Measurements from ENCODE around the gene SDF4. TPM values are rescaled to one million over a fixed set of nuclear protein-coding genes. Genes with fewer than 3 reads are reported as not detected.

SDF4 gene
- total and polyA plus RNA-seq, 2 of the 8 experiments (the other 6 are each of a cell fraction or from before 2014, with no cell fraction given) = 45.5 to 75.6 TPM

DNA sequence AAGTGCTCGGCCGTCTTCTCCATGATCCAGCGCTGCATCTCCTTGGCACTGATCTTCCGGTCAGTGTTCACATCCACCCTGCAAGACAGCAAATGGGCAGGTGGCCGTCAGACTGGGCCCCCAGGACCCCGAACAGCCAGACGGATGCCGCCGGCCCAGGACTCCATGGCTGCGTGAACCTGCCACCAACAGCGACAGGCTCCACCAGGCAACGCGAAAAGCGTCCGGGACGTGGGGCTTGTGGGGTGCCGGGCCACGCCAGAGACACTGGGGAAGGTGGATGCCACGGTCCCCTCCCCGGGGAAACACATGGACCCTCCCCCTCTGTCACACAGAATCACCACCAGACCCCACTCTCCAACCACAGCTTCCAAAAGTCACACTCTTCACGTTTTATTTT, 7.9 kb downstream of the SDF4 start:
- H3K23me2 ChIP-seq (ENCODE audit: low read depth, low read length) = no peaks in the 10 kb centered on the region; the same call in 1 of the 2 replicates
- H3K9me3 ChIP-seq (ENCODE audit: insufficient read depth in 2 of 2, low read depth in 1 of 2, low read length in 1 of 2) = no peaks in the 10 kb centered on the region
- H3K27me3 ChIP-seq (replicated peaks in 1 of 4; ENCODE audit: control insufficient read depth in 3 of 4, extremely low read depth in 1 of 4, insufficient read depth in 3 of 4, low read length in 3 of 4) = no peaks in the 10 kb centered on the region
- H4K20me1 ChIP-seq (replicated peaks in 1 of 2; ENCODE audit: control insufficient read depth in 1 of 2, insufficient read depth in 2 of 2, low read length in 2 of 2) = peaks cover 5 to 28% of the 10 kb centered on the region in 2 experiments
- no peak overlapping the region for H2BK15ac ChIP-seq (ENCODE audit: low read length)
- no peak overlapping the region for H2BK120ac ChIP-seq (replicated peaks; ENCODE audit: low read depth, low read length)
- H3K4me1 ChIP-seq (replicated peaks in 1 of 4; ENCODE audit: control insufficient read depth in 3 of 4, insufficient read depth in 4 of 4, low read length in 3 of 4) = no peaks in the 10 kb centered on the region
- ChIA-PET POLR2A (ENCODE audit: partially characterized antibody) (no interaction called here), CTCF (ENCODE audit: partially characterized antibody) (interaction anchor here (6.2 kb wide), 1 partner anchor 102 kb away, joined by 28 read pairs; no protein-coding TSS in a partner anchor)
- H3K23ac ChIP-seq (ENCODE audit: insufficient read length) = no peak overlapping the region
- H3K4me2 ChIP-seq (ENCODE audit: insufficient read depth in 1 of 2, low read depth in 2 of 2, low read length in 2 of 2) = no peak overlapping the region
- 96% methylated on average over 17 of the region's 21 CpGs; no CpG with 5 or more reads in 1 of the 2 experiments for WGBS, 2 experiments (ENCODE audit: extremely low coverage in 1 of 2, insufficient coverage in 1 of 2, insufficient read length in 1 of 2, insufficient replicate concordance in 2 of 2, low coverage in 1 of 2, low lambda C conversion rate in 2 of 2, missing lambda C conversion rate in 1 of 2)
- H3K79me2 ChIP-seq (ENCODE audit: control insufficient read depth in 1 of 2, insufficient read depth in 2 of 2, low read length in 2 of 2) = peaks cover 0 to 13% of the 10 kb centered on the region in 2 experiments; a peak in 2 of 4 replicates
- H2BK20ac ChIP-seq (ENCODE audit: low read length) = no peak overlapping the region
- no peak overlapping the region for H3K56ac ChIP-seq (replicated peaks; ENCODE audit: insufficient read length, low read depth, low read length)
- H2AFZ ChIP-seq (ENCODE audit: low read length) = no peak overlapping the region
- FAIRE-seq (no peak), DNase-seq (ENCODE audit: low read depth in 1 of 2, low spot score in 2 of 2) (no peak)
- no peak overlapping the region for H3K18ac ChIP-seq (ENCODE audit: extremely low read depth, low read length)
- no peak overlapping the region for H2BK12ac ChIP-seq (ENCODE audit: low read depth, low read length)
- H3K4me3 ChIP-seq (ENCODE audit: extremely low read depth in 1 of 4, insufficient read depth in 2 of 4, low read depth in 3 of 4, low read length in 4 of 4) = no peak overlapping the region
- H3K4ac ChIP-seq (replicated peaks; ENCODE audit: insufficient read length, low read depth, low read length) = no peak overlapping the region
- peaks cover 26% of the 10 kb centered on the region for H3K79me1 ChIP-seq (ENCODE audit: low read depth, low read length)
- no peak overlapping the region for H2BK5ac ChIP-seq (ENCODE audit: low read depth, low read length)
- peaks cover 4 to 32% (median 17%) of the 10 kb centered on the region in 4 experiments; a peak in 7 of 8 replicates for H3K36me3 ChIP-seq (ENCODE audit: control insufficient read depth in 2 of 4, insufficient read depth in 4 of 4, low read length in 3 of 4)
- no peak overlapping the region for H2AK5ac ChIP-seq (ENCODE audit: low read depth, low read length)
- H3K9ac ChIP-seq (replicated peaks in 1 of 4; ENCODE audit: extremely low read depth in 1 of 4, low read depth in 3 of 4, low read length in 3 of 4) = no peak overlapping the region
- H3K27ac ChIP-seq (ENCODE audit: low read depth, low read length) = no peak overlapping the region
- H4K8ac ChIP-seq (ENCODE audit: extremely low read depth, insufficient read depth, low read length) = no peak overlapping the region
- H3K14ac ChIP-seq (ENCODE audit: insufficient read length) = no peak overlapping the region
- no peak overlapping the region for H4K5ac ChIP-seq (ENCODE audit: insufficient read length, low read depth, low read length)
- no peak overlapping the region for H4K91ac ChIP-seq (replicated peaks; ENCODE audit: insufficient read length, low read length)
- no peak for TF ChIP-seq CEBPB (IDR thresholded peaks at IDR 0.05; ENCODE audit: low read depth, low read length)
- TF ChIP-seq, protein P1, sequence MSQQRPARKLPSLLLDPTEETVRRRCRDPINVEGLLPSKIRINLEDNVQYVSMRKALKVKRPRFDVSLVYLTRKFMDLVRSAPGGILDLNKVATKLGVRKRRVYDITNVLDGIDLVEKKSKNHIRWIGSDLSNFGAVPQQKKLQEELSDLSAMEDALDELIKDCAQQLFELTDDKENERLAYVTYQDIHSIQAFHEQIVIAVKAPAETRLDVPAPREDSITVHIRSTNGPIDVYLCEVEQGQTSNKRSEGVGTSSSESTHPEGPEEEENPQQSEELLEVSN (IDR thresholded peaks at IDR 0.05) = no peak
- TF ChIP-seq, protein P2, sequence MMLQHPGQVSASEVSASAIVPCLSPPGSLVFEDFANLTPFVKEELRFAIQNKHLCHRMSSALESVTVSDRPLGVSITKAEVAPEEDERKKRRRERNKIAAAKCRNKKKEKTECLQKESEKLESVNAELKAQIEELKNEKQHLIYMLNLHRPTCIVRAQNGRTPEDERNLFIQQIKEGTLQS (IDR thresholded peaks at IDR 0.05; ENCODE audit: insufficient read depth, low read depth, low read length) = no peak
- TF ChIP-seq JUN (IDR thresholded peaks at IDR 0.05; ENCODE audit: low read depth, low read length) = no peak
- no peak for TF ChIP-seq BCL11A (IDR thresholded peaks at IDR 0.05; ENCODE audit: low read depth in 2 of 2, low read length in 2 of 2)
- TF ChIP-seq, protein P3, sequence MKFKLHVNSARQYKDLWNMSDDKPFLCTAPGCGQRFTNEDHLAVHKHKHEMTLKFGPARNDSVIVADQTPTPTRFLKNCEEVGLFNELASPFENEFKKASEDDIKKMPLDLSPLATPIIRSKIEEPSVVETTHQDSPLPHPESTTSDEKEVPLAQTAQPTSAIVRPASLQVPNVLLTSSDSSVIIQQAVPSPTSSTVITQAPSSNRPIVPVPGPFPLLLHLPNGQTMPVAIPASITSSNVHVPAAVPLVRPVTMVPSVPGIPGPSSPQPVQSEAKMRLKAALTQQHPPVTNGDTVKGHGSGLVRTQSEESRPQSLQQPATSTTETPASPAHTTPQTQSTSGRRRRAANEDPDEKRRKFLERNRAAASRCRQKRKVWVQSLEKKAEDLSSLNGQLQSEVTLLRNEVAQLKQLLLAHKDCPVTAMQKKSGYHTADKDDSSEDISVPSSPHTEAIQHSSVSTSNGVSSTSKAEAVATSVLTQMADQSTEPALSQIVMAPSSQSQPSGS (IDR thresholded peaks at IDR 0.05; ENCODE audit: low read length) = no peak
- TF ChIP-seq CBX5 (IDR thresholded peaks at IDR 0.05; ENCODE audit: low read depth, low read length) = no peak
- TF ChIP-seq ASH2L (IDR thresholded peaks at IDR 0.05; ENCODE audit: low read length) = no peak
- no peak for TF ChIP-seq HDAC6 (IDR thresholded peaks at IDR 0.05; ENCODE audit: low read depth, low read length)

All from H1 (cell line).